Measurements from ENCODE around the gene PSAPL1.

The PSAPL1 gene

DNA sequence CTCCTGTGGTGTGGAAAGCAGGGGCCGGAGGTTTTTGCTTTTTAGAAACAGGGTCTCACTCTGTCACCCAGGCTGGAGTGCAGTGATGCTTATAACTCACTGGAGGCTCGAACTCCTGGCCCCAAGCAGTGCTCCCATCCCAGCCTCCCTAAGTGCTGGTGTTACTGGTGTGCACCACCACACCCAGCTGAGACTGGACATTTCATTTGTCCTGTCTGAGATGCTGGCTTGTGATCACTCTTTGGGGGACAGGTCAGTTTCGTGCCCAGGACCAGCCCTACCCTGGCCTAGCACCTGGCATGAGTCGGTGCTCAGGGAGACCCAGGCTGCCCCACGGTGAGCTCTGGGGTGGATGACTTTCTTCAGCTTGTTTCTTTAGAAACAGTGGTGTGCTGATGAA, 11.3 kb downstream of the PSAPL1 start:
- TF ChIP-seq CTCF (IDR thresholded peaks at IDR 0.05; ENCODE audit: extremely low read depth, insufficient read depth, missing control alignments): no peak
- DNase-seq (ENCODE audit: low spot score): no peak
- in situ Hi-C loops (cut with MboI; ENCODE audit: low pct_unique_long_range_greater_than_20kb, low sequenced_read_pairs, unreplicated experiment): no loop called here

DNA sequence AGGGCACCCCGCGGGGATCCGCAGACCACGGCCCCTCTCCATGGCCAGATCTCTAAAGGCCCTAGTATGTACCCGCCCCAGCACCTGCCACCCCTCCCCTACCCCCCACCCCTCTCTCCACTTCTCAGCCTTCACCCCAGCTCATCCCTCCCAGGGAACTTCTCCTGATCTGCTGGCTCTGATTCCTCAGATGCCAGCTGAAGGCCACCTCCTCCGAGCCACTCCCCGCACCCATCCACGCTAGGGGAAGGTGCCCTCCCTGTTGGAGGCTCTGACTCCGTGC, 11.9 kb downstream of the PSAPL1 start:
- no peak for TF ChIP-seq CTCF (IDR thresholded peaks at IDR 0.05; ENCODE audit: extremely low read depth, insufficient read depth, missing control alignments)
- in situ Hi-C loops (cut with MboI; ENCODE audit: low pct_unique_long_range_greater_than_20kb, low sequenced_read_pairs, unreplicated experiment): no loop called here
- no peak for DNase-seq (ENCODE audit: low spot score)

GRCh38 chr4:7422151-7422897, 12.4 kb downstream of the PSAPL1 start:
- in situ Hi-C loops (cut with MboI; ENCODE audit: low pct_unique_long_range_greater_than_20kb, low sequenced_read_pairs, unreplicated experiment): no loop called here
- TF ChIP-seq CTCF (IDR thresholded peaks at IDR 0.05; ENCODE audit: extremely low read depth, insufficient read depth, missing control alignments): no peak
- no peak for DNase-seq (ENCODE audit: low spot score)

DNA sequence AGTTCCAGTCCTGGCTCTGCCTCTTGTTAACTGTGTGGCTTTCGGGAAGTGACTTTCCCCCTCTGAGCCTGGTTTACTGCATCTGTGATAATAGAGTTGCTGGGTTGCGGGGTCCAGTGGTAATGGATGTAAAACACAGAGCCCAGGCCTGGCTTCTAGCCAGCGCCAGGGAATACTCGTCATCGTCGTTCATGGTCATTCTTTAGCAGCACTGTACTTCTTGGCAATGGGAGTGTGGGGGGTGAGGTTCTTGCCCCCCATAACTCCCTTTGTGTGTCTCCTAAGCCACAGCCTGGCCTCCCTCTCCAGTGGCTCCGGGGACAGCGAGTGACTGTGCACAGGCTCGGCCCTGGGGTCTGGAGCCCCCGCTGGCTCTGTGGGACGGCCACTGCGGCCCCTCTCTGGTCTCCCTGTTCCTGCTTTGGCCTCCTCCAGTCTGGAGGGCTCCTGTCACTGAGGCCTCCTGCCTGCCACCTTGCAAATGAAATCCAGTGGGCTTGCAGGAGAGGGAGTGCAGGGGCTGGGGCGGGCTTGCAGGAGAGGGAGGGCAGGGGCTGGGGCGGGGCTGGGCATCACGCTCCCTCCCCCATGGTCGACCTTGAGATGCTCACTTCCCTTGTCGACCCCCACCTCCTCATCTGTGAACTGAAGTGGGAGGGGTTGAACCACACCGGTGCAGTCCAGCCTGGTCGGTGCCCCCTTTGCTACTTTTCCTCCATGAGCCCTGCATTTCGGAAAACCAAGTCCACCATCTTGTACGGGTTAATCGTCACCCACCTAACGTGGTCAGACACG, 13.2 kb downstream of the PSAPL1 start:
- DNase-seq (ENCODE audit: low spot score): no peak
- in situ Hi-C loops (cut with MboI; ENCODE audit: low pct_unique_long_range_greater_than_20kb, low sequenced_read_pairs, unreplicated experiment): no loop called here
- TF ChIP-seq CTCF (IDR thresholded peaks at IDR 0.05; ENCODE audit: extremely low read depth, insufficient read depth, missing control alignments): no peak

- no peak for TF ChIP-seq CTCF (IDR thresholded peaks at IDR 0.05; ENCODE audit: extremely low read depth, insufficient read depth, missing control alignments)
- DNase-seq (ENCODE audit: low spot score): no peak
- in situ Hi-C loops (cut with MboI; ENCODE audit: low pct_unique_long_range_greater_than_20kb, low sequenced_read_pairs, unreplicated experiment): no loop called here
These were observed 14.1 kb downstream of the PSAPL1 start for GRCh38 chr4:7420661-7421040.

DNA sequence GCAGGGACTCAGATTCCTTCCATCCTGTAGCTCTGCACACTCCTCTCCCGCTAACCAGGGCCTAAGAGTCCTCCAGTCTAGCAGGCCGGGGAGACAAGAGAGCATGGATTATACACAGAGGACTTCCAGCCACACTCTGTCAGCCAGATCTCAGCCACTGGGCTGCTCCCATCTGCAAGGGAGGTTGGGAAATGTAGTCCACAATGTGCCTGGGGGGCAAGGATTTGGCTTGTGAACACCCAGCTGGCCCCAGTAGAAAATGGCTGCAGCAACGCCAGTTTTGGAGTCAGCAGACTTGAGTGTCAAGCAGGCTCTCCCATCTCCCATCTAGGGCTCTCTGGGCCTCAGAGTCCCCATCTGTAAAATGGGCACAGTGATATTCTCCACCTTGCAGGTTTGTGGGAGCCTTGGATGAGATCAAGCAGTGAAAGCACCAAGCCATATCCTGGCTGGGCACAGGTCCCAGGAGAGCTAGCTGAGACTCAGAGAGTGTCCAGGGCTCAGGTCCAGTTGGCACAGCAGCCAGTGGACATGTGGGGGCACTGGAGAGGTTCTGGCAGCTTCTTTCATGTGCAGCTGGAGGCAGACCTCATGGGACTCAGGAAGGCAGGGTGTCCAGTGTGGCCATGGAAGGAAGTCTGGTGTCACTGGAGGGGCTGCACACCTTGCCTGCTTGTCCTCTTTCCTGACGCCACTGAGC, 14.6 kb downstream of the PSAPL1 start:
- DNase-seq (ENCODE audit: low spot score): no peak
- no peak for TF ChIP-seq CTCF (IDR thresholded peaks at IDR 0.05; ENCODE audit: extremely low read depth, insufficient read depth, missing control alignments)
- in situ Hi-C loops (cut with MboI; ENCODE audit: low pct_unique_long_range_greater_than_20kb, low sequenced_read_pairs, unreplicated experiment): no loop called here
